Measurements from ENCODE around the gene CCDC188.

- TF ChIP-seq CTCF (IDR thresholded peaks at IDR 0.05), result no peak
- TF ChIP-seq POLR2A (IDR thresholded peaks at IDR 0.05), result no peak
These were observed 35.5 kb upstream of the CCDC188 start for GRCh38 chr22:20186183-20186870.

Measured in right lobe of liver (tissue), 4 donors.